NB4 (cell line): Measurements from ENCODE around the gene PDZD4.
"Not testable (repeated sequence)": the region's sequence is repeated elsewhere in the genome, so short reads cannot be mapped to it uniquely, and the experiment has no call there.

Source experiments
- DNase-seq: peaks from one replicate; pipeline ENCODE4 v3.0.0; 2010; ENCODE audit warnings: low read depth
- H3K4me3 ChIP-seq: one replicate; pipeline ENCODE4 v1.5.1; 2011; ENCODE audit warnings: mild to moderate bottlenecking, low read depth, low read length, moderate library complexity
- CTCF ChIP-seq: IDR thresholded peaks from one replicate; pipeline ENCODE4 v1.5.1; 2012; ENCODE audit warnings: low read depth, low read length
- MAX ChIP-seq: IDR thresholded peaks from 2 replicates; pipeline ENCODE4 v1.6.1; 2011; ENCODE audit warnings: low read depth, low read length
- MYC ChIP-seq: IDR thresholded peaks from 2 replicates; pipeline ENCODE4 v1.6.1; 2011; ENCODE audit warnings: low read depth, low read length
- POLR2A ChIP-seq: IDR thresholded peaks from 2 replicates; pipeline ENCODE4 v1.6.1; 2011; ENCODE audit warnings: mild to moderate bottlenecking; ENCODE audit not compliant: insufficient read length; ENCODE audit errors: extremely low read depth

The PDZD4 gene

DNA sequence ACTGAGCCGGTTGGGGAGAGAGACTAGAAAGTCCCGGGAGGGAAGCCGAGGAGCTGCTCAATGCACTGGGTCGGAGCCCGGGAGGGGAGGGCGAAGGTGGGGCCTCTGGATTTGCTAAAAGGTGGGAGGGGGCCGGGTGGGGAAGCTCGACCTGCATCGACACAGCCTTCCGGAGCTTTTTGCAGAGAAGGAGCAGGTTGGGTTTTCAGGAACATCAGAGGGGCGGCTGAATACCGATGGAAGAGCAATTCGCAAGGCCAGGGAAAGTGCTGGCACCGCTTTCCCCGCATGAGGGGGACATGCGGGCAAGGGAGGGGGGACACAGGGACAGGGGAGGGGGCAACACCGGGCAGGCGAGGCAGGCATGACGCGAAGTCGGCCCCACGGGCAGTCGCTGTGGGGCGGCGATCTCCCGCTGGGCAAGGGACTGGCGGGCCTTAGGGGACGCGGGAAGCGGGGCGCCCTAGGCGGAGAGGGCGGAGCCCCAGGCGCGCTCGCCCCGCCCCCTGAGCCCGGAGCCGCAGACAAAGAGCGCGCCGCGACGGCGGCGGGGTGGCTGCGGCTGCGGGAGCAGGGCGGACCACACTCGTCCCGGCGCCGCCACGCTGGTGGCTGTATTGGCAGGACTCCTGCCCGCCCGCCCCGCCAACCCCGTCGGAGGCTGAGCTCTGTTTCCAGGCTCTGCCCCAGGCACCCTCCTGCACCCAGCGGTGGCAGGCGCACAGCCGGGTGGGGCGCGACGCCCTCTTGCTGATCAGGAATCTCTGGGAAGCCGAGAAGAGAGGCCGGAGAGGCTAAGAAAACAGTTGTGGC is 11.6 kb downstream of the PDZD4 start:
- peak; percentile 57 for DNase-seq
- TF ChIP-seq MYC (no peak), POLR2A (peak; percentile 32), CTCF (no peak), MAX (no peak)
- peak overlapping the region; percentile 16 for H3K4me3 ChIP-seq

DNA sequence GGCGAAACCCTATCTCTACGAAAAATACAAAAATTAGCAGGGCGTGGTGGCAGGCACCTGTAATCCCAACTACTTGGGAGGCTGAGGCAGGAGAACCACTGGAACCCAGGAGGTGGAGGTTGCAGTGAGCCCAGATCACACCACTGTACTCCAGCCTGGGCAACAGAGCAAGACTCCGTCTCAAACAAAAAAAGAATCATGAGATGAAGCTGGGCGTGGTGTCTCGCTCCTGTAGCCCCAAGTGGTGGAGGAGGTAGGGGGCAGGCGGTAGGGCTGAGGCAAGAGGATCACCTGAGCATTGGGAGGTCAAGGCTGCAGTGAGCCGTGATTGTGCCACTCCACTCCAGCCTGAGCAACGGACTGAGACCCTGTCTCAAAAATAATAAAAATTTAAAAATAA is 12.3 kb downstream of the PDZD4 start:
- not testable (repeated sequence) for DNase-seq, H3K4me3 ChIP-seq

DNA sequence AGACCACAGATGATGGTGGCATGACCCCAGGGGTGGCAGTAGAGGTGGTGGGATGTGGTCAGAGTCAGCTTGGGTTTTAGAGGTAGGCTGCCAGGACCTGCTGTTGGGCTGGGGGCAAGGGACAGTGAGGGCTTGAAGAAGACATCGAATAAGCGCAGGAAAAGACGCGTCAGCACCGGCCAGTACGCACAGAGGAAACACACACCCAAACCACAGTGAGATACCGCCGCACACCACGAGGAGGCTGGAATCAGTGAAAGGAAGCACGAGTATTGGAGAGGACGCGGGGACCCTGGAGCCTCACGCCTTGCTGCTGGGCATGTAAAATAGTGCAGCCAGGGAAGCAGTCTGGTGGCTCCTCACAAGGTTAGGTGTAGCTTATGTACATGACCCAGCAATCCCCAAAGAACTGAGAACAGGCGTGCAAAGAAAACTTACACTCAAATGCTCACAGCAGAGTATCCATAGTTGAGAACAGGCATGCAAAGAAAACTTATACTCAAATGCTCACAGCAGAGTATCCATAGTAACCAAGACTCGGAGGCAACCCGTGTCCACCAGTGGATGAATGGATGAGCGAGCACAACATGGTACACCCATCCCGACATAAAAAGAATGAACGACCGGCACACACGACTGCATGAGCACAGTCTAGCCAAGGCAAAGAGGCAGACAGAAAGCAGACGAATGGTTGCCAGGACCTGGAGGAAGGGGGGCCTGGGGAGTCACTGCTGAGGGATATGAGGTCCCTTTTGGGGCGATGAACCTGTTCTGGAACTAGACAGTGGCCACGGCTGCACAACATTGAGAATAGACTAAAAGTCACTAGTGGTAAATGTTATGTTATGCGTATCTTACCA is 13.3 kb downstream of the PDZD4 start:
- peak; percentile 58 for DNase-seq
- TF ChIP-seq CTCF = no peak
- H3K4me3 ChIP-seq = no peak overlapping the region

GRCh38 chrX:153814591-153815315 is 15.6 kb downstream of the PDZD4 start:
- peak; percentile 41 for DNase-seq
- no peak for TF ChIP-seq CTCF
- TF ChIP-seq MYC = no peak
- no peak for TF ChIP-seq POLR2A
- no peak for TF ChIP-seq MAX
- no peak overlapping the region for H3K4me3 ChIP-seq

- no peak overlapping the region for H3K4me3 ChIP-seq
- DNase-seq = no peak
- TF ChIP-seq MYC (no peak), MAX (no peak), CTCF (no peak), POLR2A (no peak)
These were observed 17.2 kb downstream of the PDZD4 start for GRCh38 chrX:153813161-153813560.

DNA sequence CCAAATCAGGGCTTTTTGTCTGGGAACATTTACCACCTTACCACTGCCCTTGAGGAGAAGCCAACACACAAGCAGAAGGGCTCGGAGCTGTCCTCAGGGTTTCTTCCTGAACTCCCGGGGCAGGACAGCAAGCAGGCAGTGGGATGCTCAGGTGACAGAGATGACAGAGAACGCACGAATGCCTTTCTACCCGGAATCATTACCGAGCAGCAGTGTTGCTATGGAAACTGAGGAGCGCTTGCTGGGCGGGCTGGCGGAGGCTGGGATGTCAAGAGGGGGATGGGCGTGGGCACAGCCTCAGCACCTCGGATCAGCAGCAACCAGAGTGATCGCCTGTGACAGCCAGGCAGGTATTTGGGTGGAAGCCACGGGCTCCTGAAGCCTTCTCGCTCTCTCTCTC is 18.1 kb downstream of the PDZD4 start:
- TF ChIP-seq CTCF (no peak), MAX (no peak), MYC (no peak), POLR2A (no peak)
- DNase-seq = no peak
- H3K4me3 ChIP-seq = no peak overlapping the region
